CD4-positive, alpha-beta T cell treated with Interleukin-12 subunit alpha and Interleukin-12 subunit beta, for 1 hour (primary cell): ENCODE measurements around the gene G2E3.
A peak's percentile ranks its signal among the peaks of the same experiment; 100 is the strongest.

ENCODE experiments used
- DNase-seq: peaks from one replicate; pipeline ENCODE4 v3.0.0-alpha.2; 2020

G2E3 gene

DNA sequence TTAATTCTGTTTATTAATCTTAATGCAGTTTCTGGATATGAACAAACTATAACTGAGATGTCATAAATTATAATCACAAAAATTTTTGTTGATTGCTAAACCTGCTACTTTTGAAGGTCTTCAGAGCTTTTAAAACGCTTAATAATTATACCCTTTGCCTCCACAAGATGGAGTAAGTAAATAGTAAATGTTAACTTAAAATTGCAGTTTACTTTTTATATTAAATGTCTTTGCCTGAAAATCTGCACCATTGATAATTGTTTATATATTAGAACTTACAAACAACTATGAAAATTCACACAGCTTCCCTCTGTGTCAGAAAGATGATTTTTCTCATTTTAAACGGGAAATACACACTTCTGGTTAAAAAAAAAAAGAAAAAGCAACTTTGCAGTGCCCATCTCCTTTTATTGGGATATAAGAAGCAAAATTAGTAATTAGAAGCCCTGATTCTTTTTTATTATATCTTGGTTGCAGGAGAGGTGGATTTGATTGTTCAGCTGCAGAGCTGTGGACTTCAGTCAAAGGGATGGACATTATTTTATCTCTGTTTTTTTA lies 98.7 kb downstream of the G2E3 start:
- DNase-seq = peak; percentile 13

DNA sequence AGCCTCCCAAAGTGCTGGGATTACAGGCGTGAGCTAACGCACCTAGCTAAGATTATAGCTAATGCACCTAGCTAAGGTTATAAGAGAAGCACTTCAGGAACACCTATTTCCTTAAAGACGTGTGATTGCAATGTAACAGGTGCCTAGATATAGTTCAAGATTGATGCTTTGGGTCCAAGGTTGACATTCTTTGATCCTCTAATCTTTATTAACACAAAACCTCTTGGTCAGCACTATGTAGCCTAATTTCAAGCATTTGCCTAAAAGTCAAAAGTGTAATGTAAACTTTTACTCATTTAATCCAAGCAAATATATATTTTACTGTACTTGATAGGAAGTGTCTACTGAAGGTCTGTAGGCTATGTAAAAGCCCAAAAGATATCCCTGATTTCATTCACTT lies 99.7 kb downstream of the G2E3 start:
- no peak for DNase-seq

DNA sequence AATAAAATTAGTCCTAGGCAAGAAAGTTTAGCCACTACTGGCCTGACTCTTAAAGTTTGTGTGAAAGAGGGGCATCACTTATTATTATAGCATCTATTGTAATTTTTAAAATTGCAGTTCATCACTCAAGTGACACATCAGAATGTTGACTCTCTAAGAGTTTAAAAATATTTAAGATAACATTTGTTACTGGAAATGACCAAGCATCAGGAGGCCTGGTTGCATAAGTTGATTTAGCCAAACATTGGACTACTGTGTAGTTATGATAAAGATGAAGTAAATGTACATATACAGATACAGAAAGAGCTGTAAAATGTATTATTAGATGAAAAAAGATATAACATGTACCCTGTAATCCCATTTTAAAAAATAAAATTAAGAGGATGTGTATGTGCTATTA lies 110.6 kb downstream of the G2E3 start:
- no peak for DNase-seq
